Duodenal mucosa (tissue), 2 donors: Measurements from ENCODE around the gene SLK.

Experiments
- H3K27ac ChIP-seq: one replicate; pipeline ENCODE4 v1.7.0; 2013; ENCODE audit warnings: low read depth, low read length
- H3K27me3 ChIP-seq, 2 donors: one replicate each; pipeline ENCODE4 v1.7.0; 2013; ENCODE audit warnings: low read length in 2 of 2, control low read depth in 1 of 2; ENCODE audit not compliant: insufficient read depth in 2 of 2, control insufficient read depth in 1 of 2
- H3K36me3 ChIP-seq, 2 donors: one replicate each; pipeline ENCODE4 v1.7.0; 2013; ENCODE audit warnings: low read length in 2 of 2, control low read depth in 1 of 2; ENCODE audit not compliant: insufficient read depth in 2 of 2, control insufficient read depth in 1 of 2
- H3K4me1 ChIP-seq, 2 donors: one replicate each; pipeline ENCODE4 v1.7.0; 2013; ENCODE audit warnings: low read length in 2 of 2, control low read depth in 1 of 2; ENCODE audit not compliant: insufficient read depth in 2 of 2, control insufficient read depth in 1 of 2
- H3K4me3 ChIP-seq, 2 donors: one replicate each; pipeline ENCODE4 v1.7.0; 2013; ENCODE audit warnings: low read length in 2 of 2, low read depth in 1 of 2
- H3K9ac ChIP-seq, 2 donors: one replicate each; pipeline ENCODE4 v1.7.0; 2013; ENCODE audit warnings: low read length in 2 of 2, low read depth in 1 of 2
- H3K9me3 ChIP-seq, 2 donors: one replicate each; pipeline ENCODE4 v1.7.0; 2013; ENCODE audit warnings: low read length in 2 of 2, control low read depth in 1 of 2; ENCODE audit not compliant: control insufficient read depth in 1 of 2

Gene SLK

DNA sequence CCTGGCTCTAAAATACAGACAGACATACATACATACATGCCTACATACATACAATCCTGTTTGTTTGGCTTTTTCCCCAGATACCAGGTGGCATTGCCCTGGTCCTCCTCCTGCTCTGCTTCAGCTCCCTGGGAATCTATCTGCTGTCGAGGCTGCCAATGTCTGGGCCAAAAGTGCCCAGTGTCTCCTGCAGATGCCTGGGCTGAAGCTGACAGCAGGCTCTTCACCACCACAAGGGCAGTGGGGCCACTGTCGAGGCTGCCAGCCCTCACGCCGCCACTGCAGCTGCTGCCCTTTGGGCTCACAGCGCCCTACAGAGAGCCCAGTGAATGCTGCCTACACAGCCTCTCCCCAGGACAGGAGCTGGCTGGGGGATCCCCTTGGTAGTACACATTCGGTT lies 30.9 kb upstream of the SLK start:
- Histone ChIP-seq H3K9me3 (no peaks in the 10 kb centered on the region), H3K4me1 (no peaks in the 10 kb centered on the region), H3K9ac (no peak overlapping the region), H3K36me3 (no peaks in the 10 kb centered on the region), H3K4me3 (no peak overlapping the region), H3K27ac (no peak overlapping the region), H3K27me3 (no peaks in the 10 kb centered on the region)

- H3K36me3 ChIP-seq = no peaks in the 10 kb centered on the region
- H3K27ac ChIP-seq = no peak overlapping the region
- no peak overlapping the region for H3K9ac ChIP-seq
- H3K4me1 ChIP-seq = no peaks in the 10 kb centered on the region
- no peak overlapping the region for H3K4me3 ChIP-seq
- H3K27me3 ChIP-seq = no peaks in the 10 kb centered on the region
- no peaks in the 10 kb centered on the region for H3K9me3 ChIP-seq
Measured at GRCh38 chr10:103939522-103939921, 27.4 kb upstream of the SLK start.

- Histone ChIP-seq H3K4me3 (no peak overlapping the region), H3K4me1 (no peaks in the 10 kb centered on the region), H3K9ac (no peak overlapping the region), H3K27me3 (no peaks in the 10 kb centered on the region), H3K36me3 (no peaks in the 10 kb centered on the region), H3K27ac (no peak overlapping the region), H3K9me3 (no peaks in the 10 kb centered on the region)
Measured at GRCh38 chr10:103941801-103942200, 25.1 kb upstream of the SLK start.

DNA sequence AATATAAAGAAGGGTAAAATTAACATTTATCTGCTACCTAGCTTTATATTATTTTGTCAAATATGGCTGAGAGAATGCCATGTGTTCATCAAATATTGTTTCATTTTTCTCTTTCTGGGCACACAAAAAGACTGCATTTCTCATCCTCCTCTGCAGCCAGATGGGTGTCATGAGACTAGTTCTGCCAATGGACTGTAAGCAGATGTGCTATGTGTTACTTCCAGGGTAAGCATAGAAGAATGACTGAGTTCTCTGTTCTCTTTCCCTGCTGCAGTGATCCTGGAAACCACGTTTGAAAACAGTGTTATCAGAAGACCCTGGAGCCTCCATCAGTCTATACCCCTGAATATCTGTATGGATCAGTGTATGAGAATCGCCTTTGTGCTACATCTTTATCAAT lies 24.1 kb upstream of the SLK start:
- Histone ChIP-seq H3K27me3 (no peaks in the 10 kb centered on the region), H3K36me3 (no peaks in the 10 kb centered on the region), H3K27ac (no peak overlapping the region), H3K9ac (no peak overlapping the region), H3K4me1 (no peaks in the 10 kb centered on the region), H3K9me3 (no peaks in the 10 kb centered on the region), H3K4me3 (no peak overlapping the region)

DNA sequence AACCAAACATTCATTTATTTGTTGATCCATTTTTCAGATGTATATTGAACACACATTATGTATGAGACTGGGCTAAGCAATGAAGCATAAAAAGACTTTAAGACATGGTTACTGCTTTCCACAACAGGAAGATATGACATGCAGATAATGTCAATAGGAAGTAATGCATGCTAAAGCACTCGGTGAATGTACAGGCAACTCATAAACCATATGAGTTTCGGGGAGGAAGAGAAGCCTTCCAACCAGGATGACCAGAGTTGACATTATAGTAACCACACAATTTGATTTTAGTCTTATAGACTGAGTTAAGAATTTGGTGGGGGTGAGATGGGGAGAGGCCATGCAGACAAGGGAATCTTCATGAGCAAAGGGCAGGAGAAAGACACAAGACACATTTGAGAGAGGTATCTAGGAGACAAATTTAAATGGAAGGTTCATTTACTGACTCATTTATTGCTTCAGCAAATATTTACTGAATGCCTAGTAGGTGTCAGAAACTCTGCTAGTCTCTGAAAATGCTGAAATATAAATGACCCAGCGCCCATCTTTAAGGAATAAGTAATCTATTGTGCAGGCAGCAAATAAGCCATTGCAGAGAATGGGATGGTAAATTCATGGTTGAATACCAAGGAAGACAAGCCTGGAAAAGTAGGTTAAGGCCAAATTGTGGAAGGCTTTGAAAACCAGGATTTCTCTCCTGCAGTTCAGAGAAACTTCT lies 19.0 kb upstream of the SLK start:
- Histone ChIP-seq H3K9me3 (no peaks in the 10 kb centered on the region), H3K9ac (no peak overlapping the region), H3K4me3 (no peak overlapping the region), H3K36me3 (no peaks in the 10 kb centered on the region), H3K4me1 (no peaks in the 10 kb centered on the region), H3K27me3 (no peaks in the 10 kb centered on the region), H3K27ac (no peak overlapping the region)

DNA sequence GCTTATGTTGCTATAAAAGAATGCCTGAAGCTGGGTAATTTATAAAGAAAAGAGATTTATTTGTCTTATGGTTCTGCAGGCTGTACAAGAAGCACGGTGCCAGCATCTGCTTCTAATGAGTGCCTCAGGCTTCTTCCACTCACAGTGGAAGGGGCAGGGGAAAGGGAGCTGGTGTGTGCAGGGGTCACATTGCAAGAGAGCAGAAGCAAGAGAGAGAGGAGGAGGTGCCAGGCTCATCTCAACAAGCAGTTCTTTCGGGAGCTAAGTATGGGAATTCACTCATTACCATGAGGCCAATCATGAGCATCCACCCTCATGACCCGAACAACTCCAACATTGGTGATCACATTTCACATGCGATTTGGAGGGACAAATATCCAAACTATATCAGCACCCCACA lies 17.2 kb upstream of the SLK start:
- no peaks in the 10 kb centered on the region for H3K4me1 ChIP-seq
- H3K9ac ChIP-seq = no peak overlapping the region
- H3K27me3 ChIP-seq = no peaks in the 10 kb centered on the region
- no peaks in the 10 kb centered on the region for H3K36me3 ChIP-seq
- no peaks in the 10 kb centered on the region for H3K9me3 ChIP-seq
- H3K4me3 ChIP-seq = no peak overlapping the region
- H3K27ac ChIP-seq = no peak overlapping the region

DNA sequence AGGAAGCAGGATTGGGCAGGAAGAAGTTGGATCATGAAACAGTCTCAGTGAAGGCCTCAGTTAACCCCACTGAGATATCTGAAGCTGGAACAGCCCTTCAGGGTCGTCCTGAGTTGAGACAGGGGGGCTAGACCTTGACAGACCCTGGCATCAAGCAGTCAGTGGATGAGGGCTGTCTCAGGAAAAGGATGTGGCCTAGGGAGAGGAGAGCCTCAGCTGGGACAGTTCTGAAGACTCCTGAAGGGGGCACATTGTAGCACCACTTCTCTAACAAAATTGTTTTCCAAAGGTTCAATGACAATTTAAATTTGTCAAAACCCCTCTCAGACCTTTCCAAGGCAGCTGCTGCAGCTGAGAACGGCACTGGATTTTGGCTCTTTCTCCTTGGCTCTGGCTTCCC lies 15.8 kb upstream of the SLK start:
- H3K4me1 ChIP-seq = no peaks in the 10 kb centered on the region
- no peaks in the 10 kb centered on the region for H3K36me3 ChIP-seq
- no peaks in the 10 kb centered on the region for H3K9me3 ChIP-seq
- H3K27ac ChIP-seq = no peak overlapping the region
- H3K9ac ChIP-seq = no peak overlapping the region
- H3K27me3 ChIP-seq = no peaks in the 10 kb centered on the region
- H3K4me3 ChIP-seq = no peak overlapping the region

DNA sequence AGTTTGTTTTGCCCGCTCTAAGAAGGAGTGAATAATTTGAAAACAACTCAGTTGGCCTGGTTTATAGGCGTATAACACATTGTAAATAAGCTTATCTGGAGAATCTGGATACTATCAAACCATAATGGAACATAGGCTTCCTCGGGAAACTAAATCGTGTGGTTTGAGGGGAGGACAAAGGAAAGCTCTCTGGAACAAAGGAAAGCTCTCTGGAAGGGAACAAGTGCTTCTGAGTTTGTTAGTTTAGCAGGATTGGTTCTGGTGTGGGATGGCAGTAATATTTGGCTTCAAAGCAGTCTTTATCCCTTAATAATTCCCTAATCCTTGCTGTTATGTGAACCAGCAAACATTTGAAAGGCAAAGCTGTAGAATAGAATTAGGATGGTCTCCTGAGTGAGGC lies 15.0 kb upstream of the SLK start:
- no peak overlapping the region for H3K4me3 ChIP-seq
- H3K9ac ChIP-seq = no peak overlapping the region
- no peaks in the 10 kb centered on the region for H3K27me3 ChIP-seq
- H3K9me3 ChIP-seq = no peaks in the 10 kb centered on the region
- H3K4me1 ChIP-seq = no peaks in the 10 kb centered on the region
- no peak overlapping the region for H3K27ac ChIP-seq
- H3K36me3 ChIP-seq = no peaks in the 10 kb centered on the region

GRCh38 chr10:103954543-103954942 lies 12.4 kb upstream of the SLK start:
- H3K4me1 ChIP-seq = no peaks in the 10 kb centered on the region
- H3K9me3 ChIP-seq = no peaks in the 10 kb centered on the region
- no peak overlapping the region for H3K4me3 ChIP-seq
- H3K36me3 ChIP-seq = no peaks in the 10 kb centered on the region
- no peak overlapping the region for H3K9ac ChIP-seq
- H3K27me3 ChIP-seq = no peaks in the 10 kb centered on the region
- no peak overlapping the region for H3K27ac ChIP-seq

GRCh38 chr10:103958996-103959395 lies 7.9 kb upstream of the SLK start:
- Histone ChIP-seq H3K9ac (no peak overlapping the region), H3K4me3 (no peak overlapping the region), H3K9me3 (no peaks in the 10 kb centered on the region), H3K27ac (no peak overlapping the region), H3K36me3 (no peaks in the 10 kb centered on the region), H3K27me3 (no peaks in the 10 kb centered on the region), H3K4me1 (no peaks in the 10 kb centered on the region)

GRCh38 chr10:103960103-103960502 lies 6.8 kb upstream of the SLK start:
- Histone ChIP-seq H3K9ac (no peak overlapping the region), H3K4me3 (no peak overlapping the region), H3K27ac (no peak overlapping the region), H3K27me3 (no peaks in the 10 kb centered on the region), H3K9me3 (no peaks in the 10 kb centered on the region), H3K36me3 (no peaks in the 10 kb centered on the region), H3K4me1 (no peaks in the 10 kb centered on the region)
